Heart left ventricle (tissue), 16 donors: ENCODE data around the gene TPSAB1. TPM values are rescaled to one million over a fixed set of nuclear protein-coding genes. Genes with fewer than 3 reads are reported as not detected.

Experiments used
- ATAC-seq, 4 donors: fragments of 200-7000 bp; cut with Tn5 transposase; one replicate each; pipeline ENCODE4 v1.9.1; 2020 to 2022; ENCODE audit warnings: moderate library complexity in 4 of 4, mild to moderate bottlenecking in 3 of 4, moderate number of reproducible peaks in 1 of 4
- DNase-seq, 5 donors: peaks; one replicate each; pipeline ENCODE4 v3.0.0-alpha.2; 2020
- H3K27ac ChIP-seq, 12 donors: fragments of 200-600 bp; sonication (generic) in 4 of 12; one replicate each; pipeline versions ENCODE4 v1.5.0 to v1.8.0; 2016 to 2022; ENCODE audit warnings: mild to moderate bottlenecking in 2 of 12
- H3K27me3 ChIP-seq, 9 donors: fragments of 200-600 bp; sonication (generic) in 2 of 9; one replicate each; pipeline versions ENCODE4 v1.5.1 to v1.8.0; 2016 to 2022; ENCODE audit warnings: mild to moderate bottlenecking in 3 of 9
- H3K36me3 ChIP-seq, 9 donors: fragments of 200-600 bp; sonication (generic) in 2 of 9; one replicate each; pipeline versions ENCODE4 v1.5.0 to v1.8.0; 2018 to 2022; ENCODE audit warnings: mild to moderate bottlenecking in 2 of 9
- H3K4me1 ChIP-seq, 12 donors: fragments of 200-600 bp; sonication (generic) in 4 of 12; one replicate each; pipeline versions ENCODE4 v1.5.0 to v1.8.0; 2016 to 2022; ENCODE audit warnings: mild to moderate bottlenecking in 3 of 12
- H3K4me3 ChIP-seq, 12 donors: fragments of 200-600 bp; sonication (generic) in 4 of 12; one replicate each; pipeline versions ENCODE4 v1.5.0 to v1.8.0; 2017 to 2022; ENCODE audit warnings: mild to moderate bottlenecking in 9 of 12, moderate library complexity in 4 of 12
- H3K9me3 ChIP-seq, 12 donors: fragments of 200-600 bp; sonication (generic) in 4 of 12; one replicate each; pipeline versions ENCODE4 v1.5.0 to v1.8.0; 2016 to 2022; ENCODE audit warnings: mild to moderate bottlenecking in 1 of 12
- CTCF ChIP-seq, 12 donors: fragments of 200-600 bp; sonication (generic) in 4 of 12; IDR thresholded peaks; one replicate each; pipeline versions ENCODE4 v1.5.0 to v1.8.0; 2018 to 2022; ENCODE audit warnings: antibody characterized with exemption in 12 of 12, mild to moderate bottlenecking in 5 of 12
- POLR2A ChIP-seq, 2 donors: fragments of 450-650 bp; IDR thresholded peaks; one replicate each; pipeline ENCODE4 v1.6.1; 2017; ENCODE audit warnings: antibody characterized with exemption in 2 of 2, mild to moderate bottlenecking in 2 of 2, moderate library complexity in 2 of 2
- WGBS, 4 donors: extraction: QIAGEN DNeasy Blood & Tissue Kit in 2 of 4; methylation state at CpG; one replicate each; pipeline versions ENCODE4 v1.1.5 to v1.1.7; 2013 to 2018; 5-methylcytosine and 5-hydroxymethylcytosine counted together
- intact Hi-C, 10 donors: fragments of 100-400 bp; cut with DNase I; formaldehyde crosslinking; loops; one replicate each; pipeline versions ENCODE4 v1.11.1 to v1.14.2; 2022
- polyA plus RNA-seq, 2 donors: library from polyadenylated mRNA; stranded (reverse); fragments of 200-250 nt; gene quantifications; one replicate each; pipeline ENCODE4 v1.2.3, GENCODE V29; 2013
- total RNA-seq, 9 donors: library from RNA; depleted of rRNA in 2 of 9; stranded (reverse); fragments of >200 nt in 2 of 9; fragmentation: NEBNext Ultra II Directional in 3 of 9; extraction: Animal tissue kit (Norgen Biotek cat#: 25700) in 3 of 9; gene quantifications; one replicate each; pipeline versions ENCODE4 v1.1.0 to v1.2.4, GENCODE V29; 2016 to 2023
- donor health status: ischemic (EF 13 %, LVEDD 7.1; RV severe dilation, severe dysfunction).
- donor health status: healthy with polysubstance abuse.
- donor health status: DM: no; HTN: yes; CAD: no.
- donor health status: DM: no; HTN: no; CAD: no.
- donor health status: ischemic (EF 25% LVEDD 6.9; RV normal size, moderate dysfunction).
- donor health status: ischemic (EF 25% LVEDD 5.7; RV mildly dilated, moderate dysfunction).
- donor health status: healthy.
- donor health status: DM: yes; HTN: yes; CAD: no.
- donor health status: ischemic (EF 35%, LVEDD 5.7; RV mildly dilated, moderate dysfunction).
- donor health status: nonischemic (EF 11% LVEDD 7.7; RV severe dilation, severe dysfunction).
- donor health status: DM: yes; HTN: yes; CAD: no.
- donor health status: PGD.
- donor health status: ischemic (EF 29% LVEDD 5.4; RV normal size, mild dysfunction).
- donor health status: nonischemic (EF 23%, LVEDD 6.1; RV moderate dilation, normal function).

TPSAB1 gene
- total and polyA plus RNA-seq, 11 donors, result 1.1 to 14.3 (median 3.4) TPM; not detected in 1

GRCh38 chr16:1277617-1278282 lies 37.2 kb downstream of the TPSAB1 start:
- no peak overlapping the region for H3K27ac ChIP-seq
- H3K9me3 ChIP-seq, result no peaks in the 10 kb centered on the region
- intact Hi-C loops, result no loop called here
- no peaks in the 10 kb centered on the region for H3K4me1 ChIP-seq
- 38 to 58% (median 44%) methylated on average over 18 to 21 of the region's 21 CpGs for WGBS, 4 donors
- H3K27me3 ChIP-seq, result peaks cover 0 to 24% (median 9%) of the 10 kb centered on the region in 9 donors
- no peak for TF ChIP-seq CTCF (IDR thresholded peaks at IDR 0.05)
- TF ChIP-seq POLR2A (IDR thresholded peaks at IDR 0.05), result no peak
- DNase-seq (no peak), ATAC-seq (no peak)
- no peak overlapping the region for H3K4me3 ChIP-seq
- H3K36me3 ChIP-seq, result no peaks in the 10 kb centered on the region

- ATAC-seq (no peak), DNase-seq (no peak)
- intact Hi-C loops, result no loop called here
- Histone ChIP-seq H3K27me3 (peaks cover 0 to 30% (median 9%) of the 10 kb centered on the region in 9 donors), H3K4me3 (no peak overlapping the region), H3K27ac (no peak overlapping the region), H3K36me3 (no peaks in the 10 kb centered on the region), H3K9me3 (no peaks in the 10 kb centered on the region), H3K4me1 (no peaks in the 10 kb centered on the region)
- TF ChIP-seq POLR2A (IDR thresholded peaks at IDR 0.05), result no peak
- 21 to 67% (median 34%) methylated on average over 1 to 18 of the region's 18 CpGs for WGBS, 4 donors
Observed at GRCh38 chr16:1278477-1278876, 38.0 kb downstream of the TPSAB1 start.

GRCh38 chr16:1279081-1279944 lies 38.8 kb downstream of the TPSAB1 start:
- WGBS, 4 donors, result 76 to 79% (median 77%) methylated on average over 24 to 30 of the region's 30 CpGs
- intact Hi-C loops, result no loop called here
- no peak for ATAC-seq

GRCh38 chr16:1279945-1280589 lies 39.6 kb downstream of the TPSAB1 start:
- no peak for ATAC-seq
- no peak for DNase-seq
- Histone ChIP-seq H3K27ac (no peak overlapping the region), H3K36me3 (no peaks in the 10 kb centered on the region), H3K27me3 (peaks cover 0 to 35% (median 9%) of the 10 kb centered on the region in 9 donors), H3K9me3 (no peaks in the 10 kb centered on the region), H3K4me3 (no peak overlapping the region), H3K4me1 (no peaks in the 10 kb centered on the region)
- 81 to 86% (median 83%) methylated on average over 15 to 29 of the region's 29 CpGs for WGBS, 4 donors
- intact Hi-C loops, result no loop called here
- TF ChIP-seq CTCF (IDR thresholded peaks at IDR 0.05), result no peak
- TF ChIP-seq POLR2A (IDR thresholded peaks at IDR 0.05), result no peak

More at GRCh38 chr16:1279081-1279944, 38.8 kb downstream of the TPSAB1 start:
- H3K27ac ChIP-seq, result no peak overlapping the region
- no peak for TF ChIP-seq CTCF (IDR thresholded peaks at IDR 0.05)
- no peak for TF ChIP-seq POLR2A (IDR thresholded peaks at IDR 0.05)
- no peaks in the 10 kb centered on the region for H3K4me1 ChIP-seq
- no peak overlapping the region for H3K4me3 ChIP-seq
- peaks cover 0 to 35% (median 9%) of the 10 kb centered on the region in 9 donors for H3K27me3 ChIP-seq
- H3K36me3 ChIP-seq, result no peaks in the 10 kb centered on the region
- DNase-seq, result no peak
- no peaks in the 10 kb centered on the region for H3K9me3 ChIP-seq
